HG03565 (cell line): ENCODE measurements around the gene EVX2.

Experiments
- ATAC-seq: cut with Tn5 transposase; IDR thresholded peaks from one replicate; pipeline ENCODE4 v1.9.1; 2021; ENCODE audit warnings: mild to moderate bottlenecking, moderate library complexity; ENCODE audit not compliant: unreplicated experiment

The EVX2 gene

DNA sequence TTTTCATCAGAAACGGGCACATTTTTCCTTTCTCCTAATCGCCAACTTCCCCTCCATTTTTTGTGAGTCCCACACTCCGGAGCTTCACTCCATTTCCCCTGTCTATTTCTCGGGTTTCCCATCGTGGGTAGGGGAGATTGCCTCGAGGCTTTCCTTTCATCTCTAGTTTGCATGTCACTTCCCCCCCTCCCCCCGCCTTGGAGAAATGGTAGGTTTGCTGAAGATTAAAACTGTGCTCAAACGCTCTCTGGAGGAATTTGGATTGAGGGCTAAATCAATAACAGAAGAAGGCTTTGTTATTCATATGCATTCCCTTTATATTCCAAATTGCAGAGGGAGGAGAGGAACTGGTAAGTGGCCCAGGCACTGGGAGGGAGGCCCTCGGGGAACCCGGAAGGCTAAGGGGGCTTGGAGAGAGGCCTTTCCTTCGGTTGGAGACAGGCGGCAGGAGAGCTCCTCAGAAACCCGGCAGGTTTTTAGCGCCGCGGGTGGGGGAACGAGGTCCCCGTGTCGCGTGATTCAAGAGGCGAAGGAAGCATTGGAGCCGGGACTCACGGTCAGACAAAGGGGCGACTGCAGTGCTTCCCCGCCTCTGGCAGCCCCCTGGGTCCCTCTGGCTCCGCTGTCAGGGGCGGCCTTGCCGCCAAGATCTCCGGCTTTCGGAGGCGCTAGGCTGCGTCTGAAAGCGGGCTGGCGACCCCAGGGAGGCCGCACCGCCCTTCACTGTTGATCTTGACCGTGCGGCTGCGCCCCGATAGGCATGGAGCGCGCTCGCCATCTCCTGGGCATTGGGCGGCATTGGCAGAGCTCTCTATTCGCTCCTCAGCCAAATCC lies 13.4 kb upstream of the EVX2 start:
- no peak for ATAC-seq

DNA sequence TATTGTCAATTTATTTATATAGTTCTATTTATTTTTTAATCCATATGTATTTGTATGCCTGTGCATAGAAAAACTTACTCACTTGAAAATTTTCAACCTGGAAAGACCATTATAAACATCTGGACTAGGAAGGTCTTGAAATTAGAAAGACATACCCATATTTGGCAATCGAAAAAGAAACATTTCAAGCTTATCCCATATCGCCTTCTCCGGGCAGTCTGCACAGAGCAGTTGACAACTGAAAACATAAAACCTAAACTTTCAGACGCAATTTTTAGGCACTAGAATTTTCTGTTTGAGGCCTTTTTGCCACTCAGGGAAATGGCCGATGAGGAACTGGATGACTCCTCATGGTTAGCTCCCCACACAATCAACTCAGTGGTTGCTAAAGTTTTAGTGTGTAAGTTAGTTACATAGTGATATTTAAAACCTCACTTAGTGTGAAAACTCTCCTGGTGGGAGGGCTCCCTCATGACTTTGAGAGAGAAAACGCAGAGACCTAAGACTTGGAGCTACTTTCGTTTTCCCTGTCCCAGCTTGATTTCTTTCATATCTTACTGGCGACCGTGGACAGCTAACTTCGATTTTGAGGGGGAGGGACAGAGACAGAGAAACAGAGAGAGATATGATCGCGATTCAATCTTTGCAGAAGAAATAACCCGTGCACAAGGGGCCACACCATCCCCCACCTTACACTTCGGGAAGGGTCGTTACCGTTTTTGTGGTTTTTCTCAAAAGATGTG lies 12.7 kb upstream of the EVX2 start:
- no peak for ATAC-seq

DNA sequence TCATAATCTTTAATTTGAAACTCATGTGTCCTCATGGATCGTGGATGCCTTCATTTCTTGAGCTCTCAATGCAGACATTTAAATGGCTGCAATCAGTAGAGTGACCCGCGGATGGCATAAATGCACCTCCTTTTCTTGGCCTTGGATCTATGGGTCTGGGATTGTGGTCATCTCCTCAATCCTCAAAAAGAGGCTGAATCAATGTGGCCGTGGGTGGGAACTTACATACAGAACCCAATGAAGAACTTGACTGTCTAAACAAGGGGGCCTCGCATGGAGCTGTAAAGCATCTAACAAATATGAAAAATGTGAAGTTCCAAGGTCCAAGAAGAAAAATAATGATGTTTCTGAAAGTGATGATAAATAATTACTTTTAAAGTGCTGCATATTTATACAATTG lies 11.7 kb upstream of the EVX2 start:
- no peak for ATAC-seq

DNA sequence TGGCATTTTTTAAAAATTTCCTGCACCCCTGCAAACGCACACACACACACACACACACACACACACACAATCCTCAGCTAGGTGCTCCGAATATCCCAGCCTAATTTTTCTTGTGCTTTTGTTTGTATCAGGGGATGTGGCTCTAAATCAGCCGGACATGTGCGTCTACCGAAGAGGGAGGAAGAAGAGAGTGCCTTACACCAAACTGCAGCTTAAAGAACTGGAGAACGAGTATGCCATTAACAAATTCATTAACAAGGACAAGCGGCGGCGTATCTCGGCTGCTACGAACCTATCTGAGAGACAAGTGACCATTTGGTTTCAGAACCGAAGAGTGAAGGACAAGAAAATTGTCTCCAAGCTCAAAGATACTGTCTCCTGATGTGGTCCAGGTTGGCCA lies 10.6 kb upstream of the EVX2 start:
- no peak for ATAC-seq

DNA sequence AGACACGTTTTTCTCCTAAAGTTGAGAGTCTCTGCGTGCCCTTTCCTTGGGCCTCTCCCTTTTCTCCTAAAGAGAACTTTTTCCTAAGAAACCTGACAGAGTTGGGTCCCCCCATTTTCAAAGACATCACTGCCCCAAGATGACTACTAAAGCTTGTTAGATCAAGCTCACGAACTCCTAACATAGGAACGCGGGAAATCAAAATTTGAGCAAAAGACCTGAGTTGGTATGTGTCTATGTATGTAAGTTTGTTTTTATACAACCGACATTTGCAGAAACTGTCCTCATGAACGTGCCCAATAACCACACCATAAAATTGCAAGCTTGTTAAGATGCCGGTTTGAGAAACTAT lies 10.1 kb upstream of the EVX2 start:
- no peak for ATAC-seq

DNA sequence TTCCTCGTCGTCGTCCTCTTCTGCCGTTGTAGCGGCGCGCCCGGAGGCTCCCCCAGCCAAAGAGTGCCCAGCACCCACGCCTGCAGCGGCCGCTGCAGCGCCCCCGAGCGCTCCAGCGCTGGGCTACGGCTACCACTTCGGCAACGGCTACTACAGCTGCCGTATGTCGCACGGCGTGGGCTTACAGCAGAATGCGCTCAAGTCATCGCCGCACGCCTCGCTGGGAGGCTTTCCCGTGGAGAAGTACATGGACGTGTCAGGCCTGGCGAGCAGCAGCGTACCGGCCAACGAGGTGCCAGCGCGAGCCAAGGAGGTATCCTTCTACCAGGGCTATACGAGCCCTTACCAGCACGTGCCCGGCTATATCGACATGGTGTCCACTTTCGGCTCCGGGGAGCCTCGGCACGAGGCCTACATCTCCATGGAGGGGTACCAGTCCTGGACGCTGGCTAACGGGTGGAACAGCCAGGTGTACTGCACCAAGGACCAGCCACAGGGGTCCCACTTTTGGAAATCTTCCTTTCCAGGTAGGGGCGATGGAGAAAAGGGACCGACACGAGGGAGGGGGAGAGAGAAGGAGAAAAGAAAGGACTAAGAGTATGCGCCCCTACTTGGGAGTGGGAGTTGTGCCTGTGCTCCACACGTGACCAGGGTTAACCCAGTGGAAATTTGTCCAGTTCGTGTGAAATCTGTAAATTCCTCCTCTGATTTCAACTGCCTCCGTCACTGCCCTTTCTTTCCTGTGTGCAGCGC lies 9.6 kb upstream of the EVX2 start:
- ATAC-seq: no peak

DNA sequence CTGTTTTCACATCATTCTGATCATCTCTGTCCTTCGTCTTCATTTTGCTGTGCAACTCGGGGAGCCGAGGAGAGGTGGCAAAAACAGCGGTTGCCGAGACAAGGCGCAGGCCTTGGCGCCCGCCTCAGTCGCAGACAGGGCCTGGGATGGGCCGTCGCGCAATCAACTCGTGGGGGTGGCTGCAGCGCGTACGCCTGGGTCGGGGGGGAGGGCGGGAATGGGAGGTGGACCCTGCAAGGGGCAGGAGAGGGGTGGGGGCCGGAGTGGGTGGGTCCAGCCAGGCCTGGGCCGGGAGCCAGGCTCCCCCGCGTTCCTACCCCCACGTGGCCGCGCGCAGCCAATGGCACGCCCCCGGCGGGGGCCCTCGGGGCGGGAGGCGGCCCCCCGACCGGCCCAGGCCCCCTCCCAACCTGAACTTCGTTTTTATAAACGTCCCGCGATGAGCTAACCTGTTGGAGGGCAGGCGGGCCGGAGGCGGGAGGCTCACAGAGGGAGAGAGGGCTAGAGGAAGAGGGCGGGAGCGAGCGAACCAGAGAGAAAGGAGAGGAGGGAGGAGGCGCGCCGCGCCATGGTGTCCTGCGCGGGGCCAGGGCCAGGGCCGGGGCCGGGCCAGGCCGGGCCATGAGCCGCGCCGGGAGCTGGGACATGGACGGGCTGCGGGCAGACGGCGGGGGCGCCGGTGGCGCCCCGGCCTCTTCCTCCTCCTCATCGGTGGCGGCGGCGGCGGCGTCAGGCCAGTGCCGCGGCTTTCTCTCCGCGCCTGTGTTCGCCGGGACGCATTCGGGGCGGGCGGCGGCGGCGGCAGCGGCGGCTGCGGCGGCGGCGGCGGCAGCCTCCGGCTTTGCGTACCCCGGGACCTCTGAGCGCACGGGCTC lies 8.7 kb upstream of the EVX2 start, which contains the start of gene HOXD13:
HOXD13 (plus strand) TSS at position 452 of the 875 bp plus-strand sequence; CDS start at position 622, 170 bp downstream.
- ATAC-seq: no peak

DNA sequence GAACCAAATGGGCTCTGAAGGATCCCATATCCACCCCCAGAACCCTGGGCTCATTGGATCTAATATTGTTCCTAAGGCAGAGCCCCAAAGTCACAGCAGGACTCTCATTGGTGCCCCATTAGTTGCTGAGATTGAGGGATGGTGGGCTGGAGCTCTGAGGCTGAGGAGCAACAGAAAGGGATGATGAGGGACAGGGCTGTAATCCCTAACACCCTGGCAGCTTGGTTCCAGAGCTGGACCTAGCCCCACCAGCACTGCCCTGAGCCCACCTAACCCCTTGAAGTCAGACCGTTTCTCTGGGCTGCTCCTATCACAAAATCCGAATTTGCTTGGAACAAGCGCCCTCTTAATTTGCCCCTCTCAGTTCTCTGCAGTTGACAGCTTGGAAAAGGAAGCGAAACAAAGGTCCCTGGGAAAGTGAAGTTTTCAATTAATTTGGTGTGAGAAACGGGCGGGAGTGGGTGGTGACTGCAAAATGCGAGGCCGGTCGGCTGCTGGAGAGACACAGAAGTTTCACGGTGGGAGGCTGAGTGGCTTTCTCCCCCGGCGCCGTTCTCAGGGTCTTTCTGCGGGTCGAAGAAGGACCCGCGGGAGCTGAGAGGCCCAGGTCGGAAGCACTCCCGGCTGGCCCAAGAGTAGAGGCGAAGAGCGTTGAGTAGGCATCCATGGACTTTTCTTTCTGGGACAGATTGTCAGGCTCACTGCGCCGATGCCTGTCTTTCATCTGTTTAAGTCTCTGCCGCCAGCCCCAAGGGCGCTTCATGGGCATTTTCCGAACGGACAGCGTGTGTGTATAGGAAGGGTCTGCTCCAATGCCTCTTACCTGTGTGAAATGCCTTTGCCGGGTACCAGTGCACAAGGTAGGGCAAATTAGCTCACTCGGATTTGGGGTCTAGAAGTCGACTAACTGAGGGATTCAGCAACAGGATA lies 7.8 kb upstream of the EVX2 start:
- ATAC-seq: no peak

DNA sequence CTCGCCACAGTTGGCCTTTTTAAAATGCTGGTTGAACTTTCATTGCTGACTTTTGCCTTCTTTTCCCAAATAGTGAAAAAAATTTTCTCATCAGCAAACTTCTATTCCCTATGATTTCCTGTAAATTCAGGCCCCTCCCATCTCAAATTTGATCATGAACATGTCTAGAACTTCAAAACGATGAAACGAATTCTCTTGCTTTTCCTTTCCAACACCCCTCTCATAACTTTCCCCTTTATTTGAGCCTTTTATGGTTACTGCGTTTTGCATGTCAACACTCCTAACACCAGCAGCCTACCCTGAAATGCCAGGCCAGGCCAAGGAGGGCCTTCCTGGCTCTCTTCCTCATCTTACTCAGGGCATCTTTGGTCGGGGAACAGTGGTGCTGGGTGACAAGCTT lies 7.1 kb upstream of the EVX2 start:
- no peak for ATAC-seq

DNA sequence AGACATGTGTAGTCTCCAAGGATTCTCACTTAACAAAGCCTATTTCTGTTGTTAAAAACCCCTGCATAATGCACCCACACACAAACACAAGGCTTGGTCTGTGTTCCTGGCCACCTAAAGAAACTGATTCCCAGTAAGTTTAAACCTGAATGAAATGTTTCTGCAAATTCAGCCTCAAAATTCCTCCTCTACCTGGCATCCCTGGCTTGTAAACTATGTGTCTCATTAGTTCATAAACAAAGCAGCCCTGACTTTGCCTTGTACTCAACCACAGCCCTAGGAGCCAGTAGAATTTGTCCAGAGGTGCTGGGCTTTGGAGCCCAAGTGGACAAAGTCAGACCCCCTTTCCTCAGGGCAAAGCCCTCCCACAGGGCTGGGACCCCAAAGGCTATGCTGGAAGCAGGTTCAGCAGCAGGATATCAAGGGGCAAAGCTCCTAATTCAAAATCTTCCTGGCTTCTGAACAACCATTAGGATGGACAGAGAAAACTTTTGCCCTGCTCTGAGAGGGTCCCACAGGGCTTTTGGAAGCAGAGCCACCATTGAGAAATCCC lies 6.2 kb upstream of the EVX2 start:
- no peak for ATAC-seq

DNA sequence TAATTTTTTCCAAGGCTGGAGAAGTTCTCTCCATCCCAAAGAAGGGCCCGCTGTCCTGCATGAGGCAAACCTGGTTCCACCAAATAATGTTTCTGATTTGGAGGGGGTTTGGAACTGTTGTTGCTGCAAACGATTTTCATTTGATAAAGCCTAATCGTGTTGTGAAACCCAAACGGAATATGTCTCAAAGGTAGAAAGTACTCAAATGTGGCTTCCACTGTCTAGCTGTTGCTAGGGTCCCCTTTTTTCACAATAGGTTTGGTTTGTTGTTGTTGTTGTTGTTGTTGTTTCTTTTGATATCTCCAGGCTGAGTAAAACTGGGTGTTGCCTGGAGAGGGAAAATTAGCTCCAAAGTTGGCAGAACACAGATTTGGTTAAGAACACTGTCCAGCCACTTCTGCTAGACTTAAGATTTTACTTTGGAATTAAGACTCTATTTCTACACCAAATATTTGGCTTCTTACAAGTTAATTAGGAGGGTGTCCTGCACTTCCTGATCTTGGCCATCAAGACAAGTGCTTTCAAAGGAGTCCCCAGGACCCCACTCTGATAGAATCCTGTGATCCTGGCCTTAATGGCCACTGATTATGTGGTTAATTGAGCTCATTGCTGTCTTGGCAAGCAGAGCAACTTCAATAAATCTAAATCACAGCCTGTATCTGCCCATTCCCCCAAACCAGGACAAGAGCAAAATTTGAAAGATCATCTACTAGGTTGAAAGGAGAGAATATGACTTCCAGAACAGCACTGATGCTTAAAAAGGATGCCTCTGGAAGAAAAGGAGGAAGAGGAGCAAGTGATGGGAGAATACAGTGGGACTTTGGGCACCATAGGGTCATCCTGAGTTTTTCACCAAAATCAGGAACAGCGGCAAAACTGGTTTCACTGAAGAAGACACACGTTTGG lies 5.4 kb upstream of the EVX2 start:
- no peak for ATAC-seq

DNA sequence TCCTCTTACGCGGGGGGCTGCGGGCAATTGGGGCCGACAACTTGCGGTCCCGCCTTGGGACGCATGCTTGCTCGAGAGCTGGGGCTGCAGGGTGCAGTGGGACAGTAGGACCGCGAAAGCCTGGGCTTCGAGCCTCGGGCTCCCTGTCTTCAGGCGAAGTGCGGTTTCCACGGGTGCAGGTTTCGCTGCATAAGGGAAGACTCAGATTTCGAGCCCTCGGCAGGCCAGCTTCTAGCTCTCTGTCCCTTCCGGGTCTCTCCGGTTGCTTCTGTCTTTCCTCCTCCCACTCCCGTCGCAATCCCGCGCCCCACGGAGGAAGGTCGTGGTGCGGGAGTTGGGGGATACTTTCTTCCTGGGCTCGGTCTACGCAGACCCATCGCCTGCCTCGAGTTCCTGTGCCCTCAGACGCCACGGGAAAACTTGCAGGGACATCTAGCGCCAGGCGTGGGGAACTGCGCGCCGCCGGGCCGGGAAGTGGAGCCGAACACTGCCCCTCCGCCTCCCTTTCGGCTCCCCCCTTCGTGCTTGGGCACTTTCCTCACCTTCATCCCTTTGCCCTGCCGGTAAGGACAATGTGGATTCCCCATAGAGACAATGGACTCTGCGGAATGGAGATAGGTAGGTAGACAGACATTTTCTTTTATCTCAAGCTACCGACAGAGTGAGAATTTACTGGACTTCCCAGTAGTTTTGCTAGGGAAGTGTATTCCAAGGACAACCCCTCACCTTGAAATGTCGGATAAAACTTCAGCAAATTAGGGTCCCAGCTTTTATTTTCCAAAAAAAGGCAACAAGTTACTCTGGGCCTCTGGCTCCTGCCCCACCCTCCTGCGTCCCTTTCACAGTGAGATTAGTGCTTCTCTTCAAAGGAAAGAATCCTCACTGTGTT lies 4.5 kb upstream of the EVX2 start:
- no peak for ATAC-seq

DNA sequence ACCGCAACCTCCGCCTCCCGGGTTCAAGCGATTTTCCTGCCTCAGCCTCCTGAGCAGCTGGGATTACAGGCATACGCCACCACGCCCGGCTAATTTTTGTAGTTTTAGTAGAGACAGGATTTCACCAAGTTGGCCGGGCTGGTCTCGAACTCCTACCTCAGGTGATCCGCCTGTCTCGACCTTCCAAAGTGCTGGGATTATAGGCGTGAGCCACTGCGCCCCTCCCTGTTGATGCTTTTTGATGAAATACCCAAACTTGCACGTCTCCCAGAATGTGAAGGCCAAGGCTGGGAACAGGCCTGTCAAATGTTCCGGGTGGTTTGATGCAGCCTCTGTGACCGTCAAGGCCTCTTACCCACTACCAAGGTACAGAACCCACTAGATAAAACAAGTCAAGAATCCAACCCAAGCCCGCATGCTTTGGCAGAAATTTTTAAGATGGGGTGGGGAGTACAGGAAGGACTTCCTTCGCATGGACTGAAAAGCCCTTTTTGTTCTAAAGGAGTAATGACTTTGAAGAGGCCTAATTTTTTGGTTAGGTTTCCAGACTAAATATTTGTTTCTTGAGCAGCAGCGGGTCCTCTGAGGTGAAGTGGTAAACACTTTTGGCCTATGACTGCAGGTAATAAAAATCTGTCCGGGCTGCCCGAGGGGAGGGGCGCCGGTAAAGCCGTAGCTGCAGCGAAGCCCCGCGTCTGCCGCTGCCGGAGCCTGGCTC lies 3.7 kb upstream of the EVX2 start:
- ATAC-seq: no peak

DNA sequence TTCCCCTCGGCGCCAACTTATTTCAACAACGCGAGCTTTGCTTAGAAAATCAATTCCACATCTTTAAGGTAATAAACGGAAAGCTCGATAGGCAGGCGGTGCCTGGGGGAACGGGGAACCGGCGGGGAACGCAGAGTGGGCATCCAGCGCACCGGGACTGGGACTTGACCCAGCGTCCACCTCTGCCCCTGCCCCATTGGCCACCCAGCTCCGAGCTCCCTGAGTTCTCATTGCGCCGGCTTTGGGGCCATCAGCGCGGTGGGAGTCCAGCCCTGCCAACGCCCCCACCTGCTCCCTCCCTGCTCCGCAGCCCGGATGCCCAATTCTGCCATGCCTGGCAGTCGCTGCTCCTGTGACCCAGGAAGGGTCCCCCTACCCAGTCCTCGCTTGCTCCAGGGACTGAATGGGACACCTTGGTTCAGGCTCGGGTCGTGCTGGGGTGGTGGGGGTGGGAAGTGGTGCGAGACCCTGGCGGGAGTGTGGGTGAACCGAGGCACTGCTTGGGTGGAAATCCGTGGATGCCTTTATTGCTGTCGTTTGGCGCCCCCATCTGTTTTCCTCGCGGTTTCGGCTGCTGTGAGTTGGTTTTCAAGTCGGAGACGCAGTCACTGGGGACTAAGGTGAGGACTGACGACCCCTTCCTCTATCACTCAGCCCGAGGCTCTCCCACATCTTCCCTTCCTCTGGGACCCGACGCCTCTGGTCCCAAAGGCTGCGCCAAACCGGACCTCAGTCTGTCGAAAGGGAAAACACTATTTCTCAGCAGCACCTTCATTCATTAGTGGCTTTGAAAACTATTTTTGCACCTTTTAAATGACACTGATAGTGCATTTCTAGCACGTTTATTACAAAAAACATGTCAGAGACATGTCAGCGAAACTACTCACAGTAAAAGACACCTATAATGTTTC lies 2.4 kb upstream of the EVX2 start:
- ATAC-seq: no peak

DNA sequence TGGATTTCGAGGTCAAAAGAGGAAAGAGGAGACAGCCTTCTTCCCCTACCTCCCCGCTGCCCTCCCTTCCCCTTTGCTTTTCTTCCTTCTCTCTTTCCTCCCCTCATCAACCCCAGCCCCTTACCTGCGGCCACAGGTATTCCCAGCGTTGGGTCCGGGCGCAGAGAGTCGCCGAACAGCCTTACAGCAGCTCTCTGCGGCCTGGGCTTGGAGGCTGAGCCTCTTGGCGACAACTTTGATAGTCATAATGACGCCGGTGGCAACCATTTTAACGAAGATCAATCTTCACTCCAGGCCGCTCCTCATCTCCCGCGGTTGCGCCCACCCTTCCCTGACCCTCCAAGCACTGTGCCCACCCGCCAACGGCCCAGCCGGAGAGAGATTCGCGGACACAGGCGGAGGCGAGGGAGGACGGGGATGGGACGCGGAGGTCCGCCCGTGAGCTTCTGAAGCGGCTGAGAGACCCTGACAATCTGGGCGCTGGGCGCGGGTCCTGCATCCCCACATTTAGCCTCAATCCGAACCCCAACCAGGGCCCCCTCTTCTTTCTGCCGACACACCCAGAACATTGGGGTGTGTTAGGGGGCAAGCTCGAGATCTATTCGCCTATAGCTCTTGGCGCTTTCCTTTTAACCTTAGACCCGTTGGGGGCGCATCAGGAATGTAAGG lies 1.5 kb upstream of the EVX2 start:
- no peak for ATAC-seq
